ENCODE data around the gene G3BP1.
"Not testable (repeated sequence)": the region's sequence is repeated elsewhere in the genome, so short reads cannot be mapped to it uniquely, and the experiment has no call there.

The G3BP1 gene

GRCh38 chr5:151771259-151772028, at the start of gene G3BP1:
Gene G3BP1 (plus strand): TSS chr5:151771954. CDS start chr5:151786621, 14,667 bp downstream.
- DNase-seq, result peak; percentile 99

- DNase-seq, result no peak
Observed at GRCh38 chr5:151722546-151722945, 49.2 kb upstream of the G3BP1 start.

GRCh38 chr5:151724360-151724759, 47.4 kb upstream of the G3BP1 start:
- DNase-seq, result no peak

GRCh38 chr5:151729597-151729996, 42.2 kb upstream of the G3BP1 start:
- not testable (repeated sequence) for DNase-seq

GRCh38 chr5:151730381-151730780, 41.4 kb upstream of the G3BP1 start:
- no peak for DNase-seq

- no peak for DNase-seq
Observed at GRCh38 chr5:151733358-151734063, 38.2 kb upstream of the G3BP1 start.

GRCh38 chr5:151734064-151734408, 37.7 kb upstream of the G3BP1 start:
- no peak for DNase-seq

- DNase-seq, result no peak
Observed at GRCh38 chr5:151735646-151736045, 36.1 kb upstream of the G3BP1 start.

GRCh38 chr5:151737431-151737830, 34.3 kb upstream of the G3BP1 start:
- DNase-seq, result no peak

- DNase-seq, result no peak
Observed at GRCh38 chr5:151738125-151738848, 33.5 kb upstream of the G3BP1 start.

- DNase-seq, result no peak
Observed at GRCh38 chr5:151739395-151739794, 32.4 kb upstream of the G3BP1 start.

- DNase-seq, result no peak
Observed at GRCh38 chr5:151739939-151740335, 31.8 kb upstream of the G3BP1 start.

GRCh38 chr5:151740336-151740942, 31.3 kb upstream of the G3BP1 start:
- no peak for DNase-seq

- no peak for DNase-seq
Observed at GRCh38 chr5:151740958-151741373, 30.8 kb upstream of the G3BP1 start.

- no peak for DNase-seq
Observed at GRCh38 chr5:151741678-151742423, 29.9 kb upstream of the G3BP1 start.

GRCh38 chr5:151742870-151743294, 28.9 kb upstream of the G3BP1 start:
- peak; percentile 44 for DNase-seq

GRCh38 chr5:151743530-151743929, 28.2 kb upstream of the G3BP1 start:
- DNase-seq, result no peak

GRCh38 chr5:151745071-151745705, 26.6 kb upstream of the G3BP1 start:
- no peak for DNase-seq

GRCh38 chr5:151750121-151750520, 21.6 kb upstream of the G3BP1 start:
- DNase-seq, result no peak

- no peak for DNase-seq
Observed at GRCh38 chr5:151751091-151751490, 20.7 kb upstream of the G3BP1 start.

- DNase-seq, result no peak
Observed at GRCh38 chr5:151751593-151751992, 20.2 kb upstream of the G3BP1 start.

GRCh38 chr5:151755383-151755782, 16.4 kb upstream of the G3BP1 start:
- DNase-seq, result no peak
